Upper lobe of left lung (tissue), 4 donors: Measurements from ENCODE around the gene GALNT10.

Experiments used
- CTCF ChIP-seq, 6 experiments: fragments of 450-650 bp in 4 of 6; fragments of 200-600 bp in 2 of 6; sonication (generic) in 2 of 6; IDR thresholded peaks; one replicate each; pipeline ENCODE4 v1.5.1; 2016 to 2019; ENCODE audit warnings: antibody characterized with exemption in 6 of 6
- EP300 ChIP-seq, 4 donors: sonication (generic); formaldehyde crosslinking; IDR thresholded peaks; one replicate each; pipeline ENCODE4 v1.5.1; 2017; ENCODE audit warnings: antibody characterized with exemption in 4 of 4, control low read depth in 2 of 4
- POLR2A ChIP-seq, 4 donors: fragments of 450-650 bp; IDR thresholded peaks; one replicate each; pipeline ENCODE4 v1.5.1; 2016 to 2017; ENCODE audit warnings: antibody characterized with exemption in 4 of 4, mild to moderate bottlenecking in 2 of 4
- POLR2AphosphoS5 ChIP-seq, 2 donors: sonication (generic); formaldehyde crosslinking; IDR thresholded peaks; one replicate each; pipeline ENCODE4 v1.5.1; 2017; ENCODE audit warnings: antibody characterized with exemption in 2 of 2

- TF ChIP-seq CTCF (IDR thresholded peaks at IDR 0.05) (no peak), POLR2AphosphoS5 (IDR thresholded peaks at IDR 0.05) (no peak), EP300 (IDR thresholded peaks at IDR 0.05) (no peak), POLR2A (IDR thresholded peaks at IDR 0.05) (no peak)
These were observed 269.6 kb downstream of the GALNT10 start for GRCh38 chr5:154460172-154460571.
